Ovary (tissue), 9 donors: ENCODE data around the gene CTBS. TPM values are rescaled to one million over a fixed set of nuclear protein-coding genes. Genes with fewer than 3 reads are reported as not detected.
"Not testable (repeated sequence)": the region's sequence is repeated elsewhere in the genome, so short reads cannot be mapped to it uniquely, and the experiment has no call there.

Experiments used
- DNase-seq, 5 donors: peaks; one replicate each; pipeline ENCODE4 v3.0.0-alpha.2; 2019 to 2020
- H3K27ac ChIP-seq, 2 donors: fragments of 200-600 bp; one replicate each; pipeline versions ENCODE4 v1.5.1 to v1.8.0; 2019 to 2022
- H3K27me3 ChIP-seq: fragments of 200-600 bp; one replicate; pipeline ENCODE4 v1.8.0; 2022
- H3K36me3 ChIP-seq: fragments of 200-600 bp; sonication (generic); one replicate; pipeline ENCODE4 v1.5.1; 2019
- H3K4me1 ChIP-seq: one replicate; pipeline ENCODE4 v1.8.1; 2013; ENCODE audit warnings: mild to moderate bottlenecking, moderate library complexity; ENCODE audit not compliant: insufficient read depth
- H3K4me3 ChIP-seq: fragments of 200-600 bp; sonication (generic); one replicate; pipeline ENCODE4 v1.5.1; 2017
- H3K9me3 ChIP-seq, 2 donors: fragments of 200-600 bp in 1 of 2; sonication (generic) in 1 of 2; one replicate each; pipeline versions ENCODE4 v1.5.1 to v1.8.1; 2013 to 2019; ENCODE audit warnings: mild to moderate bottlenecking in 1 of 2, moderate library complexity in 1 of 2
- EP300 ChIP-seq: sonication (generic); formaldehyde crosslinking; IDR thresholded peaks from one replicate; pipeline ENCODE4 v1.6.1; 2017; ENCODE audit warnings: antibody characterized with exemption
- POLR2A ChIP-seq: fragments of 450-650 bp; IDR thresholded peaks from one replicate; pipeline ENCODE4 v1.6.1; 2017; ENCODE audit warnings: antibody characterized with exemption, mild to moderate bottlenecking, moderate library complexity
- WGBS, 3 donors: extraction: QIAGEN DNeasy Blood & Tissue Kit in 1 of 3; methylation state at CpG; one replicate each; pipeline versions ENCODE4 v1.1.5 to v1.1.7; 2013 to 2017; 5-methylcytosine and 5-hydroxymethylcytosine counted together
- intact Hi-C, 4 donors: fragments of 100-400 bp; cut with DNase I; formaldehyde crosslinking; loops; one replicate each; pipeline versions ENCODE4 v1.11.0 to v1.15.1; 2022 to 2023
- polyA plus RNA-seq, 2 donors: library from polyadenylated mRNA; stranded (reverse); fragments of 200-250 nt in 1 of 2; fragments of 350-450 nt in 1 of 2; fragmentation: Illumina TruSeq in 1 of 2; extraction: RNeasy Lipid Tissue Mini Kit (QIAGEN cat#74804) in 1 of 2; gene quantifications; one replicate each; pipeline ENCODE4 v1.2.3, GENCODE V29; 2013 to 2014
- total RNA-seq, 7 donors: library from RNA; depleted of rRNA in 2 of 7; stranded (reverse); fragments of >200 nt in 2 of 7; fragmentation: NEBNext Ultra II Directional in 3 of 7; extraction: Animal tissue kit (Norgen Biotek cat#: 25700) in 3 of 7; gene quantifications; one replicate each; pipeline versions ENCODE4 v1.1.0 to v1.2.4, GENCODE V29; 2016 to 2023
- TF ChIP-seq, protein P1 (sequence below), 3 donors: fragments of 450-650 bp in 2 of 3; fragments of 200-600 bp in 1 of 3; IDR thresholded peaks; one replicate each; pipeline versions ENCODE4 v1.5.1 to v1.8.0; 2016 to 2022; ENCODE audit warnings: antibody characterized with exemption in 3 of 3, mild to moderate bottlenecking in 1 of 3
- donor health status: DM: no; HTN: no; CAD: no; lungs with moderate emphysema.
- donor health status: DM: no; HTN: no; CAD: no.
- donor health status: Bipolar disorder and iron deficiency.
- donor health status: DM: yes; HTN: yes; CAD: no.
- donor health status: DM: no; HTN: no; CAD: no.
- donor health status: DM: yes; HTN: yes; CAD: no.

Gene CTBS
- total and polyA plus RNA-seq, 9 donors, result 8.7 to 27.5 (median 11.9) TPM

DNA sequence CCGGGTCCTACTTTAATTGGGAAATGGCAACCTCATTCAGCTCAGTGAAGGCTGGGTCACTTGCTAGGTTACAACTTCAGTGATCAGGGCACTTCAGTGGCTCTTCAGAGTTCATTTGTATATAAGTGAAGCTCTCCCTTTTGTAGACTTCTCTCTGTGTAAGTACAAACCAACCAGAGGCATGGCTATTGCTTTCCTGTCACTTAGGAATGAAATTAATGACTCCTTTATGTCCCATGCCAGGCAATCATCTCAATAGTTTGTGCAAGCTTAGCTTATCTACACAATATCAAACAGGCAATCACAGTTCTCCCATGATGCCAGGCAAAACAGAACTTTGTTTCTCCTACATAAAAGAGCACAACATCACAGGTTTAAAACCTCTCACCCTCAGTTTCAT, 22.8 kb upstream of the CTBS start:
- WGBS, 3 donors, result 92 to 95% (median 93%) methylated on average over 1 of the region's 1 CpG
- Histone ChIP-seq H3K36me3 (no peaks in the 10 kb centered on the region), H3K27me3 (no peaks in the 10 kb centered on the region), H3K9me3 (no peaks in the 10 kb centered on the region), H3K4me1 (no peaks in the 10 kb centered on the region), H3K27ac (no peak overlapping the region), H3K4me3 (no peak overlapping the region)
- TF ChIP-seq POLR2A, result no peak
- TF ChIP-seq, protein P1, sequence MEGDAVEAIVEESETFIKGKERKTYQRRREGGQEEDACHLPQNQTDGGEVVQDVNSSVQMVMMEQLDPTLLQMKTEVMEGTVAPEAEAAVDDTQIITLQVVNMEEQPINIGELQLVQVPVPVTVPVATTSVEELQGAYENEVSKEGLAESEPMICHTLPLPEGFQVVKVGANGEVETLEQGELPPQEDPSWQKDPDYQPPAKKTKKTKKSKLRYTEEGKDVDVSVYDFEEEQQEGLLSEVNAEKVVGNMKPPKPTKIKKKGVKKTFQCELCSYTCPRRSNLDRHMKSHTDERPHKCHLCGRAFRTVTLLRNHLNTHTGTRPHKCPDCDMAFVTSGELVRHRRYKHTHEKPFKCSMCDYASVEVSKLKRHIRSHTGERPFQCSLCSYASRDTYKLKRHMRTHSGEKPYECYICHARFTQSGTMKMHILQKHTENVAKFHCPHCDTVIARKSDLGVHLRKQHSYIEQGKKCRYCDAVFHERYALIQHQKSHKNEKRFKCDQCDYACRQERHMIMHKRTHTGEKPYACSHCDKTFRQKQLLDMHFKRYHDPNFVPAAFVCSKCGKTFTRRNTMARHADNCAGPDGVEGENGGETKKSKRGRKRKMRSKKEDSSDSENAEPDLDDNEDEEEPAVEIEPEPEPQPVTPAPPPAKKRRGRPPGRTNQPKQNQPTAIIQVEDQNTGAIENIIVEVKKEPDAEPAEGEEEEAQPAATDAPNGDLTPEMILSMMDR (IDR thresholded peaks at IDR 0.05), result no peak
- TF ChIP-seq EP300, result no peak
- intact Hi-C loops, result no loop called here
- no peak for DNase-seq

DNA sequence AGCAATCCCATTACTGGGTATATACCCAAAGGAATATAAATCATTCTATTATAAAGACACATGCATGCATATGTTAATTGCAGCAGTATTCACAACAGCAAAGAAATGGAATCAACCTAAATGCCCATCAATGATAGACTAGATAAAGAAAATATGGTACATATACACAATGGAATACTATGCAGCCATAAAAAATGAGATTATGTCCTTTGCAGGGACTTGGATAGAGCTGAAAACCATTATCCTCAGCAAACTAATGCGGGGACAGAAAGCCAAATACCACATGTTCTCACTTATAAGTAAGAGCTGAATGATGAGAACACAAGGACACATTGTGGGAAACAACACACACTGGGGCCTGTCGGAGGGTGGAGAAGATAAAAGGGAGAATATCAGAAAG, 20.7 kb upstream of the CTBS start:
- H3K4me1 ChIP-seq, H3K4me3 ChIP-seq, H3K36me3 ChIP-seq, H3K9me3 ChIP-seq, intact Hi-C loops, DNase-seq, H3K27ac ChIP-seq, H3K27me3 ChIP-seq: not testable (repeated sequence)
- WGBS, 3 donors, result 88 to 96% (median 91%) methylated on average over 2 of the region's 2 CpGs

DNA sequence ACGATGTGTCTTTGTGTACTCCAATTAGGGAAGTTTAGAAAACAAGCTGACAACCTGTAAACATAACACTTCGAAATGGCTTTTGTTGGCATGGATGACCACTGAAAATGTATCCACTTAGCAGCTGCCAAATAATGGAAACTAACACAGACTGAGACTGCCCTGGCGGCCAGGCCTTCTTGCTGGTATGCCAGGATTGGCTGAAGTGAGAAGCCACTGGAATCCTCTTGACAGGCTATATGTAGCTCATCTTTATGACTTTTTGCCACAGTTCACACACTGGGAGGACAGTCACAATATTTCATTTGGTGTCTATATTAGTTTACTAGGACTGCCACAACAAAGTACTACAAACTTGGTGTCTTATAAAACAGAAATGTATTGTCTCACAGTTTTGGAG, 12.9 kb upstream of the CTBS start:
- DNase-seq, result no peak
- WGBS, 3 donors, result 78 to 93% (median 86%) methylated on average over 3 of the region's 3 CpGs
- no peak overlapping the region for H3K4me3 ChIP-seq
- H3K27ac ChIP-seq, result no peak overlapping the region
- TF ChIP-seq POLR2A (no peak), EP300 (no peak)
- TF ChIP-seq, protein P1 (IDR thresholded peaks at IDR 0.05), result no peak
- no peaks in the 10 kb centered on the region for H3K9me3 ChIP-seq
- no peaks in the 10 kb centered on the region for H3K4me1 ChIP-seq
- H3K36me3 ChIP-seq, result no peaks in the 10 kb centered on the region
- no peaks in the 10 kb centered on the region for H3K27me3 ChIP-seq
- intact Hi-C loops, result no loop called here

DNA sequence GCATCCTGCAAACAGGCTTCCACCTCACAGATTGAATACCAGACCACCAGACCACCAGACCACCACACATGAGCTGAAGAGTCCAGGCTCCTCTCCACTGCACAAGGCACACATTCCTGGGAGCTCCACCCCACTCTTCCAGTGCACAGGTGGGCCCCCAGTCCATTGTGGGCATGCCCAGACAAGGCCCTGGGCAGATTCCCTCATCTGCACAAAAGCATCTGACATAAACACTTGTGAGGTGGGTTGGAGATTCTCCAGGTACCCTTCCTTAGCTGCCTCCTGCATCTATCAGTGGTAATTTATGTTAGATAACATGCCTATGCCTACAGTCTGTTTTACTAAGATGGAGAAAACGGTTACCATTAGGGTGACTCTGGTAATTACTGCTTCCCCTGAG, 11.6 kb upstream of the CTBS start:
- intact Hi-C loops, result no loop called here
- Histone ChIP-seq H3K4me3 (no peak overlapping the region), H3K27ac (no peak overlapping the region), H3K36me3 (no peaks in the 10 kb centered on the region), H3K4me1 (no peaks in the 10 kb centered on the region), H3K27me3 (no peaks in the 10 kb centered on the region), H3K9me3 (no peaks in the 10 kb centered on the region)
- no peak for DNase-seq
- TF ChIP-seq EP300 (no peak), POLR2A (no peak)
- TF ChIP-seq, protein P1 (IDR thresholded peaks at IDR 0.05), result no peak
- WGBS, 3 donors, result 36 to 46% (median 43%) methylated on average over 1 of the region's 1 CpG

DNA sequence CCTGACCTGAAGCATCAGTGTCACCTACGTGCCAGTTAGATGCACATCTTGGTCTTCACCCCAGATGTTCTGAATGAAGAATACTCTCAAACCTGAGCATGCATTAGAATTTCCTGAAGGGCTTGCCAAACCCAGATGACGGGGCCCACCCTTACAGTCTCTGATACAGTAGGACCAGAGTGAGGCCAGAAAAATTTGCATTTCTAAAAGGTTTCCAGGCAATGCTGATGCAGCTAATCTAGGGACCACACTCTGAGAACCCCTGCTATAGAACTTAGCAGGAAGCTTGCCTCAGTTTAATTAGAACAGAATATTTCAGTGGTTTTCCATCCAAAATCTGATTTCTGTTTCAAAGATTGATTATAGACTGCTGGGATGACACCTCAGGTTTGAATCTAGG, 9.9 kb upstream of the CTBS start:
- WGBS, 3 donors, result 55 to 82% (median 57%) methylated on average over 2 of the region's 2 CpGs
- intact Hi-C loops, result no loop called here
- DNase-seq, result no peak
- no peaks in the 10 kb centered on the region for H3K27me3 ChIP-seq
- no peaks in the 10 kb centered on the region for H3K9me3 ChIP-seq
- no peaks in the 10 kb centered on the region for H3K36me3 ChIP-seq
- TF ChIP-seq EP300, result no peak
- TF ChIP-seq, protein P1 (IDR thresholded peaks at IDR 0.05), result no peak
- no peak for TF ChIP-seq POLR2A
- H3K27ac ChIP-seq, result no peak overlapping the region
- H3K4me1 ChIP-seq, result no peaks in the 10 kb centered on the region
- H3K4me3 ChIP-seq, result no peak overlapping the region
